VCaP (cell line): ENCODE measurements around the gene DUSP8.

Experiments used
- H3K27ac ChIP-seq: fragments of 450-650 bp; 2 replicates; pipeline ENCODE4 v1.5.1; 2017
- TF ChIP-seq, protein P1 (sequence below): fragments of 450-650 bp; conservative IDR thresholded peaks from 2 replicates; pipeline ENCODE4 v1.5.1; 2017; ENCODE audit warnings: mild to moderate bottlenecking, moderate library complexity

Gene DUSP8

DNA sequence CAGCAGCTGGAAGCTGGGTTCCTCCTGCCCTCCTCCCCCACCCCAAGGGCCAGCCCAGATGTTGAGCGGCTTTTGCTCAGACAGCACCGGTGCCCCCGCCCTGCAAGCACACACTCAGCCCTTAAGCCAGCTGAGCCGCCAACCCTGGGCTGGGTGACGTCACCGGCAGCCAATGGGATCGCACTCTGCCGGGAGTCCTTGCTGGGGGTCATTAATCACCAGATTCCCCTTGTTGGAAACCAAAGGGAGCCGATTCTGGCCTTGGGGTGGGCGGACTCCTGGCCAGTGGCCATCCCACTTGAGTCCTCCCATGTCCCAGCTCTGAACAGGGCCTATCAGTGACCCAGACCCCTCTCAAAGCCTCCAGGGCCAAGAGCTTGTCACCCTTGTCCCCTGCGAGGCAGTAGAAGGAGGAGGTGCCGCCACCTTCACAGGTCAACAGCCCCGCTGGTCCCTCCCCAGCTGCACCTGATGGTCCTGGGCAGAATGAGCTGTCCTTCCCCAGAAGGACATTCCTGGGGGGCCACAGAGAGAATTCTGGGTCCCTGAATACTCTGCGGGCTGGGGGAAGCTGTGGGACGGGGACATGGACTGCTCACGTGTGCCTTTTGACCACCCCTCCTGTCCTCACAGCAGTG is 7.4 kb downstream of the DUSP8 start:
- no peak overlapping the region for H3K27ac ChIP-seq
- TF ChIP-seq, protein P1, sequence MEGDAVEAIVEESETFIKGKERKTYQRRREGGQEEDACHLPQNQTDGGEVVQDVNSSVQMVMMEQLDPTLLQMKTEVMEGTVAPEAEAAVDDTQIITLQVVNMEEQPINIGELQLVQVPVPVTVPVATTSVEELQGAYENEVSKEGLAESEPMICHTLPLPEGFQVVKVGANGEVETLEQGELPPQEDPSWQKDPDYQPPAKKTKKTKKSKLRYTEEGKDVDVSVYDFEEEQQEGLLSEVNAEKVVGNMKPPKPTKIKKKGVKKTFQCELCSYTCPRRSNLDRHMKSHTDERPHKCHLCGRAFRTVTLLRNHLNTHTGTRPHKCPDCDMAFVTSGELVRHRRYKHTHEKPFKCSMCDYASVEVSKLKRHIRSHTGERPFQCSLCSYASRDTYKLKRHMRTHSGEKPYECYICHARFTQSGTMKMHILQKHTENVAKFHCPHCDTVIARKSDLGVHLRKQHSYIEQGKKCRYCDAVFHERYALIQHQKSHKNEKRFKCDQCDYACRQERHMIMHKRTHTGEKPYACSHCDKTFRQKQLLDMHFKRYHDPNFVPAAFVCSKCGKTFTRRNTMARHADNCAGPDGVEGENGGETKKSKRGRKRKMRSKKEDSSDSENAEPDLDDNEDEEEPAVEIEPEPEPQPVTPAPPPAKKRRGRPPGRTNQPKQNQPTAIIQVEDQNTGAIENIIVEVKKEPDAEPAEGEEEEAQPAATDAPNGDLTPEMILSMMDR = no peak

DNA sequence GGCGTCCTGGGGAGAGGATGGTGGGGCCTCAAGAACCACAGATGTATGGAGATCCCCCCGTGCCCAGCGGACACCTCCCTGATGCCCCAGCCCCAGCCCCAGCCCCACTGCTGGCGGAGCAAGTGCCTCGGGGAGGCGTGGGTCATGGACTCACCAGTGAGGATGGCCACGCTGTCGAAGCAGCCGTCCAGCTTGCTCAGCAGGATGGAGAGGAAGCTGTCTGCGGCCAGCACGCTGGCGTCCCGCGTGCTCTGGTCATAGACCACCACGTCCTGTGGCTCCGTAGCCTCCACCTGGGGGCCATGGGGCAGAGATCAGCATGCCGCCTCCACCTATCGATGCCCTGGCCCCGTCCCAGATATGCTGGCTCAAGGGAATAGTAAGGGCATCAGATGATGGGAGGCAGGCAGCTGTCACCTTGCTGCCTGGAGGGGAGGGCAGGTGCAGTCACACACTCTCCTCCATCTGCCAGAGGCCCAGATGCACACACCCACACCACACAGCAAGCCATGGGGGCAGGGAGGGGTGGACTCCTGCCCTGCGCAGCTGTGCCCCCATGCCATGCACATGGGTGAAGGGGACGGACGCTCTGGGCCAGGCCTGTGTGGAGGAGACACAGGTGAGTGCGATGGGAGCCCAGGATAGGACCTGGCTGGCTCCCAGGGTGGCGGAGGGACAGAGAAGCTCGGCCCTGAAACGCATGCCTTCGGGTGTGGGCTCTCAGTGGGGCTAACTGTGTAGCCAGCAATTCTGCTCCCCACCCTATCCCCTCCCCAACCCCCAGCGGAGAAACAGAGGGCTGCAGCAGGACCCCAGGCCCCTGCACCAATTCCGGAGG is 8.2 kb downstream of the DUSP8 start:
- H3K27ac ChIP-seq = no peak overlapping the region
- TF ChIP-seq, protein P1 = no peak

DNA sequence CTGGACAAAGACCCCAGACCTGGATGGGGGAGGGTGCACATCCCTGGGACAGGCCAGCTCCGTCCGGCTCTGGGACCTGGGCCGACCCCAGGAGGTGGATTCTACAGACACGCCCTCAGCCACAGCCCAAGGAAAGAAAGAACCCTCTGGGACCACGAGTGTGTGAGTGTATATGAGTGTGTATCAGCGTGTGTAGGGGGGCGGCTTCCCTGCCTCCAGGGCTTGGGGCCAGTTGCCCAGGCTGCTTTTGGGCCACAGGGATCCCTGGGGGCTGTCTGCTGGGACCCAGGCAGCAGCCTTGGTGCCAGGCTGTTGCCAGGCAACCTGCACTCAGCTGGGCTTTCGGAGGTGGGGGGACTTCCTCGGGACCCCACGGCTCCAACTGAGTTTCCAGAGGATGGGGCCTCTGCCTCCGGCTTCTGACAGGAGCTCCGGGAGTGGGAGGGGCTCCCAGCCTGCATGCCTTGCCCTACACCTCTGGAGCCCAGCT is 8.9 kb downstream of the DUSP8 start:
- H3K27ac ChIP-seq = no peak overlapping the region
- TF ChIP-seq, protein P1 = no peak

DNA sequence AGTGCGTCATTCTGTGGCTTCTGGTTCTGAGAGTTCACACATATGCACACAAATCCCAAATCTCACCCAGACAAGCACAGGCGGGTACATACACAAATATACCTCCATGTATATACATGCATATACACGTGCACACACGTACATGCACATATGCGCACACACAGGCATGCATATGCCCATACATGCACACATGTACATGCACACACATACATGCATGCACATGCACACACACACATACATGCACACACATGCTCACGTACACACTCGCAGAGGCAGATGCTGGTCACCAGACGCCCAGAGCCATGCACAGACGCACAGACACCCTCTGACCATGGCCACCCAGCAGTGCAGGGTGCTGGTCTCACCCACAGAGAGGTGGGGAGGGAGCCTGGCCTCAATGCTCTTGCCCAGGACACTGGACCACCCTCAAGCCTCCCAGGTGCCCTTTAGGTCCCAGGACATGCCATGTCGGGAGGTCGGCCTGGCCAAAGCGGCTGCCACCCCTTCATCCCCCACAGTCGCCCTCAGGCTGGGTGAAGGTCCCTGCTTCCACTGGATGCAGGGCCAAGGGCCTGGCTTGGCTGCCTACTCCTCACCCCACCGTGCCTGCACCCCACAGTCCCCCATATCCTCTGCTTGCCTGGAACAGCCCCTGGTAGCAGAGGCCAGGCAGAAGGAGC is 9.5 kb downstream of the DUSP8 start:
- no peak overlapping the region for H3K27ac ChIP-seq
- TF ChIP-seq, protein P1 = no peak

DNA sequence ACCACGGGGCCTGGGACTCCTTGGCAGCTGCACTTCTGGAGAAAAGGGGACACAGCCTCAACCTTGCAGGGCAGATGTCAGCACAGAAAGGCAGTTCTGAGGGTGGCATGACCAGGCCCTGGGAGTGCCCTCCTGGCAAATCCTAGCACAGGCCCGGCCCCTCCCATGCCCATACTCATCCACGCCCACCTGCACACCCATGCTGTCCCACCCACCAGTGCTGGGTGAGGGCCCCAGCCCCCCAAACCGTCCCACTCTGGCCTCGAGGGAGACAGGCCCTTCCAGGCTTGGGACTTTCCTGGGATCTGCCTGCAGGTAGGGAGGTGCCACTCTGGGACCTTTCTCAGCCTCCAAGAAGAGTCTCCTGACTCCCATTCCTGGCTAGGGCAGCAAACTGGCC is 10.1 kb downstream of the DUSP8 start:
- no peak overlapping the region for H3K27ac ChIP-seq
- TF ChIP-seq, protein P1 = no peak

DNA sequence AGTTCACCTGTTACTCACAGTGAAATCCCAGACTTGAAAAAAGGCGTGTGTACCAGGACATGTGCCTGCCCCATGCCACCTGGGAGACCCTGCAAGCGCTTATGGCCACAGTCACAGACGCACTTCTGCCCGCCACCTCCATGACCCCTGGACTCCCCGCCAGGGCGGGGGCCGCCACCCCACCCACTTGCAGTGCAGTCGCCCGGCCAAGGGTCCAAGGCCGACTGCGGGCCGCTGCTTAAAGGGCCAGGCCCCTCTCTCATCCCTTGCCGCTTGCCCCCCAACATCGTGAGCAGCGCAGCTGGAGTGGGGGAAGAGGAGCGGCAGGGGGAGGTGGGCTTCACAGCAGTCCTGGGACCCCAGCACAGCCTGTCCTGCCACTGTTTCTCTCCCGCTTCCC is 10.8 kb downstream of the DUSP8 start:
- TF ChIP-seq, protein P1 = no peak
- no peak overlapping the region for H3K27ac ChIP-seq

DNA sequence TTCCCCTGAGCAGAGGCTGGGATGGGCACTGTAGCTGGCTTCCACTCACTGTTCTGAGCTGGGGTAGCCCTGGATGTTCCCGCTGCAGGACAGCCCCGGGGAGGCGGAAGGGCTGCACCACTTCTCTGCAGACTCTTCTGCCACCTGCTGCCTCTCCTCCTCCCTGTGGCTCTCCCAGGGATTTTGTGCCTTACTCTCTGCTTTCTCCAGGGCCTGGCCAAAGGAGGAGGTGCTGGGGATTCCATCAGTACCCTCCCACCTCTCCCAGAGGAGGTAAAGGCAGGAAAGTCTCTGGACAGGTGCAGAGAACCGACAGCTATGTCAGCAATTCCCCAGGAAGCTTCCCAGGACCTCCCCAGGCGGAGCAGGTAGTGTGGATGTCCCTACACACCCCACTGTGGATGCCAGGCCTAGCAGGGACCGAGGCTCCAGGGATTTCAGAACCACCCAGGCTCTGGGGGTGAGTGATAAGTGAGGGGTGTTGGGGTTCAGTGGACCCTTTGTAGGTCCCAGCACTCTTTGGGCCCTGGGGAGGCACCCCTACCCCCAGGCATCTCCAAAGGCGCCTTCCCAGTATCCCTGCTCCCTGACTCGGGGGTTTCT is 11.3 kb downstream of the DUSP8 start:
- TF ChIP-seq, protein P1 = no peak
- H3K27ac ChIP-seq = no peak overlapping the region
